Endodermal cell (in vitro differentiated cells): ENCODE data around the gene VRK1. TPM values are rescaled to one million over a fixed set of nuclear protein-coding genes. Genes with fewer than 3 reads are reported as not detected.

Source experiments
- DNase-seq: peaks from one replicate; pipeline ENCODE4 v3.0.0-alpha.2; 2017
- H3K27ac ChIP-seq: 2 replicates; pipeline ENCODE4 v1.5.1; 2013; ENCODE audit warnings: mild to moderate bottlenecking, low read depth, low read length, moderate library complexity
- H3K27me3 ChIP-seq: 2 replicates; pipeline ENCODE4 v1.6.1; 2013; ENCODE audit warnings: mild to moderate bottlenecking, low read length, moderate library complexity; ENCODE audit not compliant: insufficient read depth, control insufficient read depth, poor library complexity, severe bottlenecking
- H3K36me3 ChIP-seq: 2 replicates; pipeline ENCODE4 v1.7.0; 2013; ENCODE audit warnings: mild to moderate bottlenecking, low read length, moderate library complexity; ENCODE audit not compliant: control insufficient read depth, insufficient read depth
- H3K4me1 ChIP-seq: one replicate; pipeline ENCODE4 v1.7.0; 2013; ENCODE audit warnings: low read length; ENCODE audit not compliant: control insufficient read depth, insufficient read depth
- H3K4me3 ChIP-seq: 2 replicates; pipeline ENCODE4 v1.5.1; 2013; ENCODE audit warnings: mild to moderate bottlenecking, low read length, moderate library complexity
- H3K9ac ChIP-seq: 2 replicates; pipeline ENCODE4 v1.6.1; 2013; ENCODE audit warnings: mild to moderate bottlenecking, low read length, moderate library complexity; ENCODE audit not compliant: poor library complexity, severe bottlenecking; ENCODE audit errors: extremely low read depth
- H3K9me3 ChIP-seq: 2 replicates; pipeline ENCODE4 v1.6.1; 2013; ENCODE audit warnings: mild to moderate bottlenecking, low read length, moderate library complexity; ENCODE audit not compliant: control insufficient read depth
- H3K27ac Mint-ChIP-seq: 2 replicates; pipeline ENCODE4 v1.8.0; 2020; ENCODE audit warnings: mixed read lengths
- H3K27me3 Mint-ChIP-seq: 2 replicates; pipeline ENCODE4 v1.8.0; 2021; ENCODE audit warnings: mild to moderate bottlenecking, mixed read lengths; ENCODE audit not compliant: insufficient read depth
- H3K36me3 Mint-ChIP-seq: 2 replicates; pipeline ENCODE4 v1.8.0; 2020; ENCODE audit warnings: low read depth, mixed read lengths
- H3K4me1 Mint-ChIP-seq: 2 replicates; pipeline ENCODE4 v1.8.0; 2020; ENCODE audit warnings: mixed read lengths
- H3K4me3 Mint-ChIP-seq: 2 replicates; pipeline ENCODE4 v1.8.0; 2020; ENCODE audit warnings: mild to moderate bottlenecking, moderate library complexity, mixed read lengths
- H3K9me3 Mint-ChIP-seq: 2 replicates; pipeline ENCODE4 v1.8.0; 2020; ENCODE audit warnings: mild to moderate bottlenecking, mixed read lengths
- WGBS, 2 experiments: methylation state at CpG; one replicate each; pipeline versions ENCODE4 v1.1.5 to v1.1.7; 2013; ENCODE audit warnings: missing lambda C conversion rate in 2 of 2, mixed read lengths in 1 of 2; ENCODE audit not compliant: insufficient coverage in 1 of 2, insufficient read length in 1 of 2; 5-methylcytosine and 5-hydroxymethylcytosine counted together
- total RNA-seq, 2 donors: library from RNA; stranded (reverse); fragmentation: NEBNext Ultra II Directional in 1 of 2; extraction: Animal tissue kit (Norgen Biotek cat#: 25700) in 1 of 2; gene quantifications; 2 replicates in 1 of 2; 3 replicates in 1 of 2; pipeline ENCODE4 v1.2.1, GENCODE V29; 2021
- TF ChIP-seq, protein P1 (sequence below): fragments of 200-600 bp; sonication (generic); conservative IDR thresholded peaks from 2 replicates; pipeline ENCODE4 v1.5.0; 2021; ENCODE audit warnings: antibody characterized with exemption, mild to moderate bottlenecking

The VRK1 gene
- total RNA-seq, 2 donors from 2014 or later: 39.1 to 54.9 TPM

DNA sequence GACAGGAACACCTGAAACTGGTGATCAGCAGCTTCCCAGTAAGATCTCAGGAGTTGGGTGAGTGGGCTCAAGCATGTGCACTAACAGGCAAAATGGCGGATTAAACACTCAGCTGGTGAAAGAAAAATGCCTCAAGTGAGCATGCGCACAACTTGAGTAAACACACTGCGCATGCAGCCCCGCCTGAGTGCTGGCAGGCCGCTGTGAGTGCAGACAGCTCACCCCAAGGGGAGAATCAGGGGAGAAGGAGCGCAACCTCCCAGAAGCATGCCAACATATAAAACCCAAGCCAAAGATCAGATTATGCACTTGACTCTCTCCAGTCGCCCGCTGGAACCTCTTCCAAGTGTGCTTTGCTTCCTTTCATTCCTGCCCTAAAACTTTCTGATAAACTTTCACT lies 125.8 kb downstream of the VRK1 start:
- Mint-ChIP-seq H3K9me3 (peaks cover 20% of the 10 kb centered on the region), H3K27me3 (no peaks in the 10 kb centered on the region), H3K36me3 (peaks cover 3% of the 10 kb centered on the region), H3K4me3 (no peak overlapping the region), H3K27ac (no peak overlapping the region), H3K4me1 (no peaks in the 10 kb centered on the region)
- 92 to 93% methylated on average over 3 to 7 of the region's 8 CpGs for WGBS, 2 experiments
- no peaks in the 10 kb centered on the region for H3K36me3 ChIP-seq
- H3K4me1 ChIP-seq: peaks cover 1% of the 10 kb centered on the region
- no peak overlapping the region for H3K4me3 ChIP-seq
- no peak overlapping the region for H3K9ac ChIP-seq
- no peak overlapping the region for H3K27ac ChIP-seq
- H3K9me3 ChIP-seq: no peaks in the 10 kb centered on the region
- DNase-seq: no peak
- H3K27me3 ChIP-seq: no peaks in the 10 kb centered on the region
- TF ChIP-seq, protein P1, sequence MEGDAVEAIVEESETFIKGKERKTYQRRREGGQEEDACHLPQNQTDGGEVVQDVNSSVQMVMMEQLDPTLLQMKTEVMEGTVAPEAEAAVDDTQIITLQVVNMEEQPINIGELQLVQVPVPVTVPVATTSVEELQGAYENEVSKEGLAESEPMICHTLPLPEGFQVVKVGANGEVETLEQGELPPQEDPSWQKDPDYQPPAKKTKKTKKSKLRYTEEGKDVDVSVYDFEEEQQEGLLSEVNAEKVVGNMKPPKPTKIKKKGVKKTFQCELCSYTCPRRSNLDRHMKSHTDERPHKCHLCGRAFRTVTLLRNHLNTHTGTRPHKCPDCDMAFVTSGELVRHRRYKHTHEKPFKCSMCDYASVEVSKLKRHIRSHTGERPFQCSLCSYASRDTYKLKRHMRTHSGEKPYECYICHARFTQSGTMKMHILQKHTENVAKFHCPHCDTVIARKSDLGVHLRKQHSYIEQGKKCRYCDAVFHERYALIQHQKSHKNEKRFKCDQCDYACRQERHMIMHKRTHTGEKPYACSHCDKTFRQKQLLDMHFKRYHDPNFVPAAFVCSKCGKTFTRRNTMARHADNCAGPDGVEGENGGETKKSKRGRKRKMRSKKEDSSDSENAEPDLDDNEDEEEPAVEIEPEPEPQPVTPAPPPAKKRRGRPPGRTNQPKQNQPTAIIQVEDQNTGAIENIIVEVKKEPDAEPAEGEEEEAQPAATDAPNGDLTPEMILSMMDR: no peak

DNA sequence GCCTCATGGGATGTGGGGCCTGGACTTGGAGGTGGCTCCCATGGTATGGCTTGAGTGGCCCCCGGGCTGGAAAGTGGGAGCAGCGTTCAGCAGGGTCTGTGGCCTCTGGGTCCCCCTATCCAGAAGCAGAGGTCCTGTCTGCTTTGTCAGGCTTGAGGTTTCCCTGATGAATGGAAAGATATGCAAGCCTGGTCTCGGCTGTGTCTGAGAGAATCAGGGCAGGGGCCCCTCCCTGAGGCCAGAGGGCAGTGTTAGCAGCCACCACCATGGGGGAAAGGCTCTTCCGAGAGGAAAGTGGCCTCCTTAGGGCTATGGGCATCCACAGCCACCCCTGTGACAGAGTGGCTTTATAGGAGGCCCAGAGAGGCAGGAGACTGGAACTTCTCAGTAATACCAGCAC lies 128.2 kb downstream of the VRK1 start:
- H3K4me1 Mint-ChIP-seq: no peaks in the 10 kb centered on the region
- no peak for DNase-seq
- no peak overlapping the region for H3K4me3 Mint-ChIP-seq
- peaks cover 20% of the 10 kb centered on the region for H3K9me3 Mint-ChIP-seq
- Histone ChIP-seq H3K4me3 (no peak overlapping the region), H3K9me3 (no peaks in the 10 kb centered on the region), H3K36me3 (no peaks in the 10 kb centered on the region), H3K9ac (no peak overlapping the region), H3K27me3 (no peaks in the 10 kb centered on the region), H3K4me1 (no peaks in the 10 kb centered on the region), H3K27ac (peak overlapping the region; percentile 75)
- TF ChIP-seq, protein P1: no peak
- H3K27me3 Mint-ChIP-seq: no peaks in the 10 kb centered on the region
- H3K27ac Mint-ChIP-seq: no peak overlapping the region
- H3K36me3 Mint-ChIP-seq: peaks cover 3% of the 10 kb centered on the region
- 43 to 85% methylated on average over 1 to 4 of the region's 4 CpGs for WGBS, 2 experiments

DNA sequence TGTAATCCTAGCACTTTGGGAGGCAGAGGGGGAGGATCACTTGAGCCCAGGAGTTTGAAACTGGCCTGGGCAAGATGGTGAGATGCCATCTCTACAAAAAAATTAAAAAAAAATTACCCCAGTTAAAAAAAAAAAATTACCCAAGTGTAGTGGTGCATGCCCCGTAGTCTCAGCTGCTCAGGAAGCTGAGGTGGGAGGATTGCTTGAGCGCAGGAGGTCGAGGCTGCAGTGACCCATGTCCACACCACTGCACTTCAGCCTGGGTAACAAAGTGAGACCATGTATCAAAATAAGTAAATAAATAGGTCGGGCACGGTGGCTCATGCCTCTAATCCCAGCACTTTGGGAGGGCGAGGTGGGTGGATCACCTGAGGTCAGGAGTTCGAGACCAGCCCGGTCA lies 128.8 kb downstream of the VRK1 start:
- Histone ChIP-seq H3K36me3 (no peaks in the 10 kb centered on the region), H3K9ac (no peak overlapping the region), H3K27ac (no peak overlapping the region), H3K27me3 (no peaks in the 10 kb centered on the region), H3K9me3 (no peaks in the 10 kb centered on the region), H3K4me1 (no peaks in the 10 kb centered on the region), H3K4me3 (no peak overlapping the region)
- DNase-seq: no peak
- Mint-ChIP-seq H3K9me3 (peaks cover 16% of the 10 kb centered on the region), H3K4me1 (no peaks in the 10 kb centered on the region), H3K36me3 (peaks cover 3% of the 10 kb centered on the region), H3K4me3 (no peak overlapping the region), H3K27ac (no peak overlapping the region), H3K27me3 (no peaks in the 10 kb centered on the region)
- 95 to 100% methylated on average over 5 to 8 of the region's 8 CpGs for WGBS, 2 experiments
- TF ChIP-seq, protein P1: no peak
